Adrenal gland (tissue), 12 donors: ENCODE results near the gene PRKG1. TPM values are rescaled to one million over a fixed set of nuclear protein-coding genes. Genes with fewer than 3 reads are reported as not detected.
A peak's percentile ranks its signal among the peaks of the same experiment; 100 is the strongest.

Experiments used
- DNase-seq, 7 donors: peaks; one replicate each; pipeline ENCODE4 v3.0.0-alpha.2; 2019 to 2020
- H3K27ac ChIP-seq, 5 donors: fragments of 200-600 bp; sonication (generic) in 4 of 5; 1 replicate in 3 of 5; 2 replicates in 2 of 5; pipeline versions ENCODE4 v1.5.1 to v1.8.0; 2016 to 2020; ENCODE audit warnings: mild to moderate bottlenecking in 1 of 5
- H3K27me3 ChIP-seq: fragments of 200-600 bp; 2 replicates; pipeline ENCODE4 v1.8.0; 2021
- H3K36me3 ChIP-seq, 2 donors: fragments of 200-600 bp; replicated peaks in 1 of 2; 1 replicate in 1 of 2; 2 replicates in 1 of 2; pipeline versions ENCODE4 v1.5.1 to v1.8.0; 2018 to 2022
- H3K4me1 ChIP-seq, 2 donors: fragments of 200-600 bp; replicated peaks in 1 of 2; 1 replicate in 1 of 2; 2 replicates in 1 of 2; pipeline versions ENCODE4 v1.5.1 to v1.8.0; 2018 to 2021
- H3K4me3 ChIP-seq, 4 donors: fragments of 200-600 bp; sonication (generic) in 3 of 4; one replicate each; pipeline ENCODE4 v1.5.1; 2016 to 2018
- H3K9me3 ChIP-seq, 3 donors: fragments of 200-600 bp; sonication (generic) in 1 of 3; replicated peaks in 1 of 3; 1 replicate in 2 of 3; 2 replicates in 1 of 3; pipeline versions ENCODE4 v1.5.1 to v1.8.0; 2016 to 2021
- POLR2A ChIP-seq, 2 donors: fragments of 450-650 bp; IDR thresholded peaks; one replicate each; pipeline ENCODE4 v1.6.1; 2017; ENCODE audit warnings: antibody characterized with exemption in 2 of 2, mild to moderate bottlenecking in 2 of 2, moderate library complexity in 1 of 2
- WGBS, 4 donors: extraction: QIAGEN DNeasy Blood & Tissue Kit in 2 of 4; methylation state at CpG; one replicate each; pipeline versions ENCODE4 v1.1.5 to v1.1.7; 2013 to 2017; 5-methylcytosine and 5-hydroxymethylcytosine counted together
- intact Hi-C, 2 donors: fragments of 100-400 bp; cut with DNase I; formaldehyde crosslinking; loops; one replicate each; pipeline versions ENCODE4 v1.14.1 to v1.15.0; 2022 to 2023
- polyA plus RNA-seq, 3 donors: library from polyadenylated mRNA; stranded (reverse); fragments of 200-250 nt in 2 of 3; fragments of 350-450 nt in 1 of 3; fragmentation: Illumina TruSeq in 1 of 3; extraction: RNeasy Lipid Tissue Mini Kit (QIAGEN cat#74804) in 1 of 3; gene quantifications; one replicate each; pipeline ENCODE4 v1.2.3, GENCODE V29; 2013 to 2014
- total RNA-seq, 9 donors: library from RNA; depleted of rRNA in 4 of 9; stranded (reverse); fragments of >200 nt in 4 of 9; fragments of 120-200 nt in 1 of 9; fragmentation: NEBNext Ultra II Directional in 1 of 9; extraction: Animal tissue kit (Norgen Biotek cat#: 25700) in 1 of 9; gene quantifications; one replicate each; pipeline versions ENCODE4 v1.1.0 to v1.2.4, GENCODE V29; 2013 to 2023
- TF ChIP-seq, protein P1 (sequence below), 6 experiments: fragments of 450-650 bp in 4 of 6; fragments of 200-600 bp in 2 of 6; sonication (generic) in 1 of 6; IDR thresholded peaks; 1 replicate in 5 of 6; 2 replicates in 1 of 6; pipeline versions ENCODE4 v1.5.1 to v1.8.0; 2016 to 2021; ENCODE audit warnings: antibody characterized with exemption in 6 of 6, mild to moderate bottlenecking in 2 of 6, moderate library complexity in 1 of 6
- donor health status: healthy with polysubstance abuse.
- donor health status: Bipolar disorder and iron deficiency.
- donor health status: DM: yes; HTN: yes; CAD: no.
- donor health status: DM: no; HTN: no; CAD: no.
- donor health status: DM: no; HTN: no; CAD: no.
- donor health status: DM: yes; HTN: yes; CAD: no.

Gene PRKG1
- total and polyA plus RNA-seq, 12 donors, result 6.9 to 104 (median 29.7) TPM

- no peaks in the 10 kb centered on the region for H3K36me3 ChIP-seq
- H3K9me3 ChIP-seq, result no peaks in the 10 kb centered on the region
- H3K4me3 ChIP-seq, result no peak overlapping the region
- no peaks in the 10 kb centered on the region for H3K4me1 ChIP-seq
- intact Hi-C loops, result no loop called here
- 82 to 93% (median 85%) methylated on average over 6 of the region's 6 CpGs for WGBS, 4 donors
- no peaks in the 10 kb centered on the region for H3K27me3 ChIP-seq
- TF ChIP-seq, protein P1, sequence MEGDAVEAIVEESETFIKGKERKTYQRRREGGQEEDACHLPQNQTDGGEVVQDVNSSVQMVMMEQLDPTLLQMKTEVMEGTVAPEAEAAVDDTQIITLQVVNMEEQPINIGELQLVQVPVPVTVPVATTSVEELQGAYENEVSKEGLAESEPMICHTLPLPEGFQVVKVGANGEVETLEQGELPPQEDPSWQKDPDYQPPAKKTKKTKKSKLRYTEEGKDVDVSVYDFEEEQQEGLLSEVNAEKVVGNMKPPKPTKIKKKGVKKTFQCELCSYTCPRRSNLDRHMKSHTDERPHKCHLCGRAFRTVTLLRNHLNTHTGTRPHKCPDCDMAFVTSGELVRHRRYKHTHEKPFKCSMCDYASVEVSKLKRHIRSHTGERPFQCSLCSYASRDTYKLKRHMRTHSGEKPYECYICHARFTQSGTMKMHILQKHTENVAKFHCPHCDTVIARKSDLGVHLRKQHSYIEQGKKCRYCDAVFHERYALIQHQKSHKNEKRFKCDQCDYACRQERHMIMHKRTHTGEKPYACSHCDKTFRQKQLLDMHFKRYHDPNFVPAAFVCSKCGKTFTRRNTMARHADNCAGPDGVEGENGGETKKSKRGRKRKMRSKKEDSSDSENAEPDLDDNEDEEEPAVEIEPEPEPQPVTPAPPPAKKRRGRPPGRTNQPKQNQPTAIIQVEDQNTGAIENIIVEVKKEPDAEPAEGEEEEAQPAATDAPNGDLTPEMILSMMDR (IDR thresholded peaks at IDR 0.05), result no peak
- TF ChIP-seq POLR2A (IDR thresholded peaks at IDR 0.05), result no peak
- no peak for DNase-seq
- no peak overlapping the region for H3K27ac ChIP-seq
Measured at GRCh38 chr10:51046654-51047053, 27.6 kb upstream of the PRKG1 start.

DNA sequence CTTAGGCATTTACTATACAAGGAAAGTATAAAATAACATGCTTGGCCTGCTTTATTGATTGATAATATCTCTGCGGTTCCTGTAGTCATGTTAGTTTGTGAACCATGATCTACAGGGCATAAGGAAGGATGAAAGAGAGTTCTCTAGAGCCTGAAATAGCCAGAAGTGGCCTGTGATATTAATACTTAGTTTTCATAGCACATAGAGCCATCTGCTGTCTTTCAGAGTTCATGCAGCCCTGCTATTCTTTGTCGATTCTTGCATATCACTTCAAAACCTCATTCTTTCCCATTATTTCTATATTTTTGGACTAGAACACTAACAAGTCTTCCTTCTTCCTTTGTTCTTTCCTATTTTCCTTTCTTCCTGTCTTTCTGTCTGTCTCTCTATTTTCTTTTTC, 26.4 kb upstream of the PRKG1 start:
- intact Hi-C loops, result no loop called here
- Histone ChIP-seq H3K4me3 (no peak overlapping the region), H3K36me3 (no peaks in the 10 kb centered on the region), H3K4me1 (no peaks in the 10 kb centered on the region), H3K27me3 (no peaks in the 10 kb centered on the region), H3K9me3 (no peaks in the 10 kb centered on the region), H3K27ac (no peak overlapping the region)
- DNase-seq, result no peak
- 62 to 72% (median 67%) methylated on average over 2 of the region's 2 CpGs for WGBS, 4 donors
- TF ChIP-seq, protein P1 (IDR thresholded peaks at IDR 0.05), result peak in 4 of 6 experiments; percentile 14 to 30 (median 18)
- TF ChIP-seq POLR2A (IDR thresholded peaks at IDR 0.05), result no peak

DNA sequence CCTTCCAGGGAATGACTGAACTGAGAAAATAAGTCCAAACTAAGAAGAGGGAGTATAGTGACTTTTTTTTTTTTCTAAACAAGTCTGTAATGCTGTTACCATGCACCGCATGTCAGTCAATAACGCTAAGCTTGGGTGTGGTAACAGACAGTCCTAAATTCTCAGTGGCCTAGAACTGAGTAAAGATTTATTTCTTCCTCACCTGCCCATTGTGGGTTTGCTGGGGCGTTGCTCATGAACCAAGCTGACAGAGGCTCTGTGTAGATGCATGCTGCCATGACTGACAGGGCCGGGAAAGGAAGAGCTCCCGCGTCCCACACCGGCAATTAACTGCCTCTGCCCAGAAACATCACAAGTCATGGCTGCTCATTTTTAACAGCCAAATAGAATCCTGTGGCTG, 25.5 kb upstream of the PRKG1 start:
- TF ChIP-seq, protein P1 (IDR thresholded peaks at IDR 0.05), result no peak
- TF ChIP-seq POLR2A (IDR thresholded peaks at IDR 0.05), result no peak
- H3K36me3 ChIP-seq, result no peaks in the 10 kb centered on the region
- H3K27me3 ChIP-seq, result no peaks in the 10 kb centered on the region
- H3K27ac ChIP-seq, result no peak overlapping the region
- intact Hi-C loops, result no loop called here
- H3K4me1 ChIP-seq, result no peaks in the 10 kb centered on the region
- no peak overlapping the region for H3K4me3 ChIP-seq
- WGBS, 4 donors, result 82 to 88% (median 86%) methylated on average over 7 of the region's 7 CpGs
- H3K9me3 ChIP-seq, result no peaks in the 10 kb centered on the region
- no peak for DNase-seq

DNA sequence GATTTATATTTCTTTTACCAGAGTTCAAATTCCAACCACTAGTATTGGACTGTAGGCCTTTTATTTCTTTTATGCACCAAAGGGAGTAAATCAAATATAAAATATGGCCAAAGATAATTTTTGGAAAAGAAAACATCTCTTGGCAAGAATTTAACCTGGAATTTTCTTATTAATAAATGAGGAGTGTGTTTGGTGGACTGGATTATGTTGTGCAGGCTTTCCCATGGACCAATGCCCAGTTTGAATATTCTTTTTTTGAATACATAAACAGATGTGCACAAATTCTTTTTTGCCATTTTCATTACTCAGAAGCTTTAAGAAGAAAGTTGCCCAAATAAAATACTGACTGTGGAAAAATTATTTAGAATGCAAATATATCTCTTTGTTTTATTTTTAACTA, 22.1 kb upstream of the PRKG1 start:
- Histone ChIP-seq H3K27ac (no peak overlapping the region), H3K27me3 (no peaks in the 10 kb centered on the region), H3K4me3 (no peak overlapping the region), H3K4me1 (no peaks in the 10 kb centered on the region), H3K36me3 (no peaks in the 10 kb centered on the region), H3K9me3 (no peaks in the 10 kb centered on the region)
- TF ChIP-seq, protein P1 (IDR thresholded peaks at IDR 0.05), result no peak
- TF ChIP-seq POLR2A (IDR thresholded peaks at IDR 0.05), result no peak
- no peak for DNase-seq
- intact Hi-C loops, result no loop called here
